Measurements from ENCODE around the gene AGPAT1. TPM values are rescaled to one million over a fixed set of nuclear protein-coding genes. Genes with fewer than 3 reads are reported as not detected.

AGPAT1 gene
- total RNA-seq, 1 experiment from 2014 or later = 80.4 TPM

GRCh38 chr6:32129297-32130088 is 46.4 kb downstream of the AGPAT1 start:
- DNase-seq (ENCODE audit: low spot score) = no peak
- in situ Hi-C loops (cut with HindIII; ENCODE audit: low sequenced_read_pairs) = loop anchor here (5.0 kb wide), 1 partner anchor 53 kb away; the partner anchor contains the start of gene AGER

GRCh38 chr6:32128751-32129296 is 47.1 kb downstream of the AGPAT1 start:
- DNase-seq (ENCODE audit: low spot score) = no peak
- in situ Hi-C loops (cut with HindIII; ENCODE audit: low sequenced_read_pairs) = loop anchor here (5.0 kb wide), 1 partner anchor 53 kb away; the partner anchor contains the start of gene AGER

GRCh38 chr6:32127717-32128592 is 47.9 kb downstream of the AGPAT1 start, which contains the start of gene ATF6B:
Gene ATF6B, minus strand, starts transcription at chr6:32128246. Its CDS starts 39 bp downstream, at chr6:32128207.
- in situ Hi-C loops (cut with HindIII; ENCODE audit: low sequenced_read_pairs) = loop anchor here (5.0 kb wide), 1 partner anchor 54 kb away; the partner anchor contains the start of gene AGER
- peak; percentile 100 for DNase-seq (ENCODE audit: low spot score)

- DNase-seq (ENCODE audit: low spot score) = no peak
- in situ Hi-C loops (cut with HindIII; ENCODE audit: low sequenced_read_pairs) = loop anchor here (5.0 kb wide), 1 partner anchor 55 kb away; the partner anchor contains the start of gene AGER
Observed at GRCh38 chr6:32127409-32127716, 48.5 kb downstream of the AGPAT1 start.

- DNase-seq (ENCODE audit: low spot score) = no peak
- in situ Hi-C loops (cut with HindIII; ENCODE audit: low sequenced_read_pairs) = loop anchor here (5.0 kb wide), 1 partner anchor 55 kb away; the partner anchor contains the start of gene AGER
Observed at GRCh38 chr6:32126880-32127279, 49.0 kb downstream of the AGPAT1 start.

GRCh38 chr6:32123681-32124080 is 52.2 kb downstream of the AGPAT1 start:
- in situ Hi-C loops (cut with HindIII; ENCODE audit: low sequenced_read_pairs) = no loop called here
- peak; percentile 71 for DNase-seq (ENCODE audit: low spot score)

- DNase-seq (ENCODE audit: low spot score) = no peak
- in situ Hi-C loops (cut with HindIII; ENCODE audit: low sequenced_read_pairs) = no loop called here
Observed at GRCh38 chr6:32120573-32121059, 55.3 kb downstream of the AGPAT1 start.

GRCh38 chr6:32118782-32119628 is 56.9 kb downstream of the AGPAT1 start:
- peak; percentile 90 for DNase-seq (ENCODE audit: low spot score)
- in situ Hi-C loops (cut with HindIII; ENCODE audit: low sequenced_read_pairs) = no loop called here

Other genes with a start within 250 kb of the AGPAT1 start
- 0.98 and 3.7 TPM in 2 replicates for gene C2, start 248.4 kb downstream of the AGPAT1 start, total RNA-seq (2014; rRNA removed; shearing (Covaris generic))
- gene CFB, start 230.0 kb downstream of the AGPAT1 start, total RNA-seq (2014; rRNA removed; shearing (Covaris generic)) = not detected in 2 replicates
- 183 and 198 TPM in 2 replicates for gene NELFE, start 217.1 kb downstream of the AGPAT1 start, total RNA-seq (2014; rRNA removed; shearing (Covaris generic))
- gene SKIC2, start 216.9 kb downstream of the AGPAT1 start, total RNA-seq (2014; rRNA removed; shearing (Covaris generic)) = 41.0 and 43.4 TPM in 2 replicates
- gene DXO, start 203.9 kb downstream of the AGPAT1 start, total RNA-seq (2014; rRNA removed; shearing (Covaris generic)) = 4.3 and 7.1 TPM in 2 replicates
- 0.98 and 1.2 TPM in 2 replicates for gene C4A, start 194.0 kb downstream of the AGPAT1 start, total RNA-seq (2014; rRNA removed; shearing (Covaris generic))
- gene C4B, start 161.3 kb downstream of the AGPAT1 start, total RNA-seq (2014; rRNA removed; shearing (Covaris generic)) = 0.78 and 0.86 TPM in 2 replicates
- not detected in 2 replicates for gene CYP21A2, start 137.7 kb downstream of the AGPAT1 start, total RNA-seq (2014; rRNA removed; shearing (Covaris generic))
- under 0.01 TPM in 1 of 2 replicates, not detected in the other for gene TNXB, start 66.7 kb downstream of the AGPAT1 start, total RNA-seq (2014; rRNA removed; shearing (Covaris generic))
- 21.1 and 23.1 TPM in 2 replicates for gene ATF6B, start 47.8 kb downstream of the AGPAT1 start, total RNA-seq (2014; rRNA removed; shearing (Covaris generic))
- 9.5 and 20.2 TPM in 2 replicates for gene FKBPL, start 45.8 kb downstream of the AGPAT1 start, total RNA-seq (2014; rRNA removed; shearing (Covaris generic))
- 0.51 TPM in 1 of 2 replicates, not detected in the other for gene PRRT1, start 24.1 kb downstream of the AGPAT1 start, total RNA-seq (2014; rRNA removed; shearing (Covaris generic))
- 37.3 and 38.5 TPM in 2 replicates for gene PPT2, start 21.9 kb downstream of the AGPAT1 start, total RNA-seq (2014; rRNA removed; shearing (Covaris generic))
- 12.9 and 16.5 TPM in 2 replicates for gene EGFL8, start 11.5 kb downstream of the AGPAT1 start, total RNA-seq (2014; rRNA removed; shearing (Covaris generic))
- 122 and 128 TPM in 2 replicates for gene RNF5, start 2.3 kb upstream of the AGPAT1 start, total RNA-seq (2014; rRNA removed; shearing (Covaris generic))
- 3.8 and 17.4 TPM in 2 replicates for gene AGER, start 8.2 kb upstream of the AGPAT1 start, total RNA-seq (2014; rRNA removed; shearing (Covaris generic))
- 109 and 123 TPM in 2 replicates for gene PBX2, start 14.1 kb upstream of the AGPAT1 start, total RNA-seq (2014; rRNA removed; shearing (Covaris generic))
- 3.4 and 7.9 TPM in 2 replicates for gene GPSM3, start 16.6 kb upstream of the AGPAT1 start, total RNA-seq (2014; rRNA removed; shearing (Covaris generic))
- 0.27 and 0.62 TPM in 2 replicates for gene NOTCH4, start 48.0 kb upstream of the AGPAT1 start, total RNA-seq (2014; rRNA removed; shearing (Covaris generic))
- not detected in 2 replicates for gene TSBP1, start 195.8 kb upstream of the AGPAT1 start, total RNA-seq (2014; rRNA removed; shearing (Covaris generic))
- not detected in 2 replicates for gene BTNL2, start 231.1 kb upstream of the AGPAT1 start, total RNA-seq (2014; rRNA removed; shearing (Covaris generic))